Gastrocnemius medialis (tissue), 4 donors: Measurements from ENCODE around the gene TK2.

Experiments
- CTCF ChIP-seq, 5 experiments: fragments of 450-650 bp in 3 of 5; fragments of 200-600 bp in 2 of 5; sonication (generic) in 2 of 5; IDR thresholded peaks in 4 of 5; conservative IDR thresholded peaks in 1 of 5; 1 replicate in 4 of 5; 2 replicates in 1 of 5; pipeline ENCODE4 v1.5.1; 2016 to 2019; ENCODE audit warnings: antibody characterized with exemption in 5 of 5, mild to moderate bottlenecking in 3 of 5, moderate library complexity in 3 of 5
- POLR2A ChIP-seq, 2 donors: fragments of 450-650 bp; IDR thresholded peaks; one replicate each; pipeline ENCODE4 v1.6.1; 2017; ENCODE audit warnings: antibody characterized with exemption in 2 of 2, mild to moderate bottlenecking in 2 of 2, moderate library complexity in 2 of 2

- TF ChIP-seq CTCF (IDR thresholded peaks at IDR 0.05 in 4 of 5, conservative IDR thresholded peaks at IDR 0.05 in 1 of 5) (no peak), POLR2A (IDR thresholded peaks at IDR 0.05) (no peak)
Observed at GRCh38 chr16:66592241-66592640, 42.3 kb upstream of the TK2 start.
